ENCODE measurements around the gene LIPA. TPM values are rescaled to one million over a fixed set of nuclear protein-coding genes. Genes with fewer than 3 reads are reported as not detected.
"Not testable (repeated sequence)": the region's sequence is repeated elsewhere in the genome, so short reads cannot be mapped to it uniquely, and the experiment has no call there.

LIPA gene
- total and polyA plus RNA-seq, 10 donors = 28.6 to 828 (median 337) TPM

GRCh38 chr10:89197473-89197872 is 54.1 kb downstream of the LIPA start:
- H3K9me3 ChIP-seq = no peaks in the 10 kb centered on the region
- no peak for DNase-seq
- TF ChIP-seq POLR2A (IDR thresholded peaks at IDR 0.05) (no peak), CTCF (IDR thresholded peaks at IDR 0.05 in 8 of 11, conservative IDR thresholded peaks at IDR 0.05 in 3 of 11) (no peak), POLR2AphosphoS5 (IDR thresholded peaks at IDR 0.05) (no peak)
- no peak overlapping the region for H3K4me3 ChIP-seq
- 72 to 92% (median 87%) methylated on average over 4 of the region's 4 CpGs for WGBS, 5 donors
- no peaks in the 10 kb centered on the region for H3K36me3 ChIP-seq
- peaks cover 0 to 5% (median 0%) of the 10 kb centered on the region in 7 donors for H3K27me3 ChIP-seq (replicated peaks in 1 of 7)
- intact Hi-C loops (cut with DNase I; ENCODE audit: low total_unique reads) = no loop called here
- H3K4me1 ChIP-seq = no peaks in the 10 kb centered on the region
- no peak overlapping the region for H3K27ac ChIP-seq

GRCh38 chr10:89191301-89191700 is 60.3 kb downstream of the LIPA start:
- H3K9me3 ChIP-seq; H3K27ac ChIP-seq; H3K4me1 ChIP-seq; H3K36me3 ChIP-seq; H3K27me3 ChIP-seq (replicated peaks in 1 of 7); intact Hi-C loops (cut with DNase I; ENCODE audit: low total_unique reads); DNase-seq; H3K4me3 ChIP-seq: not testable (repeated sequence)
- 96 to 100% (median 96%) methylated on average over 3 of the region's 3 CpGs for WGBS, 5 donors

GRCh38 chr10:89189211-89189734 is 62.3 kb downstream of the LIPA start:
- TF ChIP-seq CTCF (IDR thresholded peaks at IDR 0.05 in 8 of 11, conservative IDR thresholded peaks at IDR 0.05 in 3 of 11) (no peak), POLR2AphosphoS5 (IDR thresholded peaks at IDR 0.05) (no peak), POLR2A (IDR thresholded peaks at IDR 0.05) (no peak)
- WGBS, 5 donors = 73 to 96% (median 87%) methylated on average over 2 of the region's 2 CpGs

GRCh38 chr10:89185658-89186057 is 65.9 kb downstream of the LIPA start:
- intact Hi-C loops (cut with DNase I; ENCODE audit: low total_unique reads) = no loop called here
- H3K4me1 ChIP-seq = no peaks in the 10 kb centered on the region
- H3K9me3 ChIP-seq = peaks cover 0 to 4% (median 0%) of the 10 kb centered on the region in 8 donors
- H3K36me3 ChIP-seq = no peaks in the 10 kb centered on the region
- no peaks in the 10 kb centered on the region for H3K27me3 ChIP-seq (replicated peaks in 1 of 7)
- H3K27ac ChIP-seq = no peak overlapping the region
- no peak overlapping the region for H3K4me3 ChIP-seq
- DNase-seq = no peak
- TF ChIP-seq CTCF (IDR thresholded peaks at IDR 0.05 in 8 of 11, conservative IDR thresholded peaks at IDR 0.05 in 3 of 11) (no peak), POLR2A (IDR thresholded peaks at IDR 0.05) (no peak), POLR2AphosphoS5 (IDR thresholded peaks at IDR 0.05) (no peak)

More at GRCh38 chr10:89189211-89189734, 62.3 kb downstream of the LIPA start:
- H3K36me3 ChIP-seq = no peaks in the 10 kb centered on the region
- no peaks in the 10 kb centered on the region for H3K27me3 ChIP-seq (replicated peaks in 1 of 7)
- no peaks in the 10 kb centered on the region for H3K9me3 ChIP-seq
- intact Hi-C loops (cut with DNase I; ENCODE audit: low total_unique reads) = no loop called here
- DNase-seq = no peak
- no peak overlapping the region for H3K4me3 ChIP-seq
- H3K27ac ChIP-seq = no peak overlapping the region
- no peaks in the 10 kb centered on the region for H3K4me1 ChIP-seq

- no peaks in the 10 kb centered on the region for H3K36me3 ChIP-seq
- H3K9me3 ChIP-seq = peaks cover 0 to 10% (median 0%) of the 10 kb centered on the region in 8 donors
- DNase-seq = no peak
- no peak overlapping the region for H3K4me3 ChIP-seq
- WGBS, 5 donors = 62 to 77% (median 66%) methylated on average over 3 of the region's 3 CpGs
- intact Hi-C loops (cut with DNase I; ENCODE audit: low total_unique reads) = no loop called here
- no peaks in the 10 kb centered on the region for H3K4me1 ChIP-seq
- no peak for TF ChIP-seq POLR2A (IDR thresholded peaks at IDR 0.05)
- TF ChIP-seq CTCF (IDR thresholded peaks at IDR 0.05 in 8 of 11, conservative IDR thresholded peaks at IDR 0.05 in 3 of 11) = no peak
- no peak for TF ChIP-seq POLR2AphosphoS5 (IDR thresholded peaks at IDR 0.05)
- no peak overlapping the region for H3K27ac ChIP-seq
- no peaks in the 10 kb centered on the region for H3K27me3 ChIP-seq (replicated peaks in 1 of 7)
These were observed 66.9 kb downstream of the LIPA start for GRCh38 chr10:89184638-89185037.
